Measurements from ENCODE around the gene TAS2R19.

GRCh38 chr12:10998204-10998603, 24.2 kb downstream of the TAS2R19 start, which contains the start of gene TAS2R20:
- TF ChIP-seq TAF1 (IDR thresholded peaks at IDR 0.05; ENCODE audit: borderline replicate concordance, low read depth, low read length) (no peak), POLR2A (IDR thresholded peaks at IDR 0.05; ENCODE audit: low read depth, low read length) (no peak), POLR2AphosphoS5 (IDR thresholded peaks at IDR 0.05; ENCODE audit: low read depth, low read length) (no peak)
